GM18519 (cell line): ENCODE data around the gene KRTAP10-8.
"Not testable (repeated sequence)": the region's sequence is repeated elsewhere in the genome, so short reads cannot be mapped to it uniquely, and the experiment has no call there.

ENCODE experiments used
- ATAC-seq: cut with Tn5 transposase; IDR thresholded peaks from one replicate; pipeline ENCODE4 v1.9.1; 2021; ENCODE audit warnings: mild to moderate bottlenecking, moderate library complexity; ENCODE audit not compliant: unreplicated experiment, low FRiP score

Gene KRTAP10-8

DNA sequence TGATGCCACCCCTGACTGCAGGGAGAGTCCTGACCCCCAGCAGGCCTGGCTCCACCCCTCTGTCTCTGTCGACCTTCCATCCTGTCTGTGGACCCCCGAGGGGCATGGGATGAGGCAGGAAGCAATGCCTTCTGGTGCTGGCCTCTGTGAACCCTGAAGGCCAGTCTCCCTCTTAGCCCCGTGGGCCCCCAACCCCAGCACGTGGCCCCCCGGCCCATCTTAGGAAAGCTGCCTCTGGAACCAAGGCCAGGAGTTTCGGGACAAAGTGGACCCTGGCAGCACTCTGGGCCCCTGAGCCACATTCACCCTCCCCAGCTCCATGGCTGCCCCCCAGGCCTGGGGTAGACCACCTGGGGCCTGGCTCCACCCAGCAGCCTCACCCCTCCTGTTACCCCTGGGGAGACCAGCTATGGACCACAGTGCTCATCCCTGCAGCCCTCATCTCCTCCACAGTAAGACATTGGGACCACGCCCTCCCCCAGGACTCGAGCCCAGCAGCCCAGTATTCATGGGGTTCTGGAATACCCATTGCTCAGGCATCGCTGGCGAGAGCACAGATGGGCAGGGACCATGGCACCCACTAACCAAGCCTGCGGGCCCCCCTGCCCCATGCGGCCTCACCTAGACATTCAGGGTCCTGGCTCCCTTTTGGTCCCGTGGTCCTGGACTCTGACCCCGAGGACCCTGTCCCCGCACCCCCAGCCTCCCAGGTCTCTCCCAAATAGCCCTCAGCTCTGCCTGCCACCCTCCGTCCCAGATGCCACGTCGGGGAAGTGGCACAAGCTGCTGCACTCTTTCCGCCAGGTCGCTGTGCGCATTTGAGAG lies 26.8 kb downstream of the KRTAP10-8 start:
- not testable (repeated sequence) for ATAC-seq

DNA sequence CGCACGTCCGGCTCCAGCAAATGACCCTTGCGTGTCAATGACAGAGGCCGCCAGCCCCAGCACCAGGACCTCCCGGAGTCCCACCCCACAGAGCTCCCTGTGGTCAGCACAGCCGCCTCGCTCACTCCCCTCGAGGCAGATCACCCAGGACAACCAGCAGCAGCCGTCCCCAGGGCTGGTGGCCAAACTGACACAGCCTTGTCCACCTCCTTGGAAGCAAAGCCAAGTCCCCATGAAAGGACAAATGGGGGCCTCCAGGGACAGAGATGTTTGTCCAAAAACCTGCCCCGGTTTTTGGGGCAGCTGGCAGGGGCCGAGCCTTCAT lies 27.4 kb downstream of the KRTAP10-8 start:
- ATAC-seq: no peak

- ATAC-seq: no peak
Measured at GRCh38 chr21:44640761-44641160, 28.9 kb downstream of the KRTAP10-8 start.

DNA sequence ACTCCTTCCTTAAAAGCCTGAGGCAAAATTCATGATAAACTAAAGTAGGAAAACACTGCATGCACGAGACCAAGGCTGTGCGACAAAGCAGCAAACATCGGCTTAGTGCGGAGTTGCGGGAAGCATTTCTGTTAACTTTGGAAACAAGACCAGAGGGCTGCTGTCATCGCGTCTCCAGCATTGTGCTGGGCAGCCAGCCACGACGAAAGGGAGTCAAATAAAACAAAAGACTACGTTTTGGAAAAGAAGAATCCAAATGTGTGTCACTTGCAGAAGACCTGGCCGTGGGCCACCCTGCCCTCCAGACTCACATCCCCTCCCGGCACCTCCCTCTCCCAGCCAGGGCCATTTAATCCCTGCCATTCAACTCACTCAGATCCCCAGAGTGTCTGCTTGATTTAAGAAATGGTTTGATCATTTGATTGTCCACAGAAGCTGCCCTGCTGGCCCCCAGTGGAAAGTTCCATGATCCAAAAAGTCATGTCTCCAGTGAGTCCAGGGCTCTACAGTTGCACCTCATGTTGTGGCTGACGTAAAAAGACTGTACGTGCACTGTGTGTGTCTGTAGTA lies 31.9 kb downstream of the KRTAP10-8 start:
- ATAC-seq: no peak

GRCh38 chr21:44644878-44645277 lies 33.0 kb downstream of the KRTAP10-8 start:
- ATAC-seq: no peak

DNA sequence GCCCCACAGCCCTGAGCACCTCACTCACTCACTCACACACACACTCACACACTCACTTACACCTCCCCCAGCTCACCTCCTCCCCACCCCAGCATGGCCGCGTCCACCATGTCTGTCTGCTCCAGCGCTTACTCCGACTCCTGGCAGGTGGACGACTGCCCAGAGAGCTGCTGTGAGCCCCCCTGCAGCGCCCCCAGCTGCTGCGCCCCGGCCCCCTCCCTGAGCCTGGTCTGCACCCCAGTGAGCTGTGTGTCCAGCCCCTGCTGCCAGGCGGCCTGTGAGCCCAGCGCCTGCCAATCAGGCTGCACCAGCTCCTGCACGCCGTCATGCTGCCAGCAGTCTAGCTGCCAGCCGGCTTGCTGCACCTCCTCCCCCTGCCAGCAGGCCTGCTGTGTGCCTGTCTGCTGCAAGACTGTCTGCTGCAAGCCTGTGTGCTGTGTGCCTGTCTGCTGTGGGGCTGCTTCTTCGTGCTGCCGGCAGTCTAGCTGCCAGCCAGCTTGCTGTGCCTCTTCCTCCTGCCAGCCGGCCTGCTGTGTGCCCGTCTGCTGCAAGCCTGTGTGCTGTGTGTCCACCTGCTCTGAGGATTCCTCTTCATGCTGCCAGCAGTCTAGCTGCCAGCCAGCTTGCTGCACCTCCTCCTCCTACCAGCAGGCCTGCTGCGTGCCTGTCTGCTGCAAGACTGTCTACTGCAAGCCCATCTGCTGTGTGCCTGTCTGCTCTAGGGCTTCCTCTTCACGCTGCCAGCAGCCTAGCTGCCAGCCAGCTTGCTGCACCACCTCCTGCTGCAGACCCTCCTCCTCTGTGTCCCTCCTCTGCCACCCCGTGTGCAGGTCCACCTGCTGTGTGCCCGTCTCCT lies 34.7 kb downstream of the KRTAP10-8 start, which contains the start of gene KRTAP10-11:
Gene KRTAP10-11, plus strand, starts transcription at position 49 of the 856 bp plus-strand sequence. Its CDS starts 45 bp downstream, at position 94.
- ATAC-seq: not testable (repeated sequence)

- no peak for ATAC-seq
Measured at GRCh38 chr21:44647222-44647552, 35.3 kb downstream of the KRTAP10-8 start.

- no peak for ATAC-seq
Measured at GRCh38 chr21:44648557-44649311, 36.9 kb downstream of the KRTAP10-8 start.

- ATAC-seq: no peak
Measured at GRCh38 chr21:44649521-44650100, 37.7 kb downstream of the KRTAP10-8 start.

- no peak for ATAC-seq
Measured at GRCh38 chr21:44650265-44650972, 38.5 kb downstream of the KRTAP10-8 start.

DNA sequence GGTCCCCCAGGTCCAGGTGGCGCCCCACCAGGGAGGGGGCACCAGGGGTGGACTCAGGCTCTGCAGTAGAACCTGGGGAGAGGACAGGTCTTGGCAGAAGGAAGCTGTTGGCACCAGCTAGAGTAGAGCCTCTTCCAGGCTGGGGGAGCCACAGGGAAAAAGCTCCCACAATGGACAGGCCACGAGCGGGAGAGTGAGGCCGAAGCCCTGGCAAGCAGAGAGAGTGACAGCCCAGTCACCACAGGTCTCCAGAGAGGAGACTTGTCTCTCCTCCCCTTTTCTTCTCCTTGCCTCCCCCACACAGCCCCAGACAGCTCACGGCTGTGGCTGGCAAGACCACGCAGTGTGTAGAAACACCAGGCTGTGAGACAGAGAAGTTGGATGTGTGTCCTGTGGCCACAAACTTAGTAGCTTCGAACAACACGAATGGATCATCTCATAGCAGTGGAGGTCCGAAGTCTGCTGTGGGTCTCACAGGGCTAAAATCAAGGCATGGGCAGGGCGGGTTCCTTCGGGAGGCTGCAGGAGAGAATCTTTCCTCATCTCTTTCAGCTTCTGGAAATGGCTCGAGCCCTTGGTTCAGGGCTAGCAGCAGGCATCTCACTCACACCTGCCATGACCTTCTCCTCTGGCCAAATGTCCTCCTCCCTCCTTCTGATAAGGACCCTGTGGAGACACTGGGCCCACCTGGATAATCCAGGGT lies 39.2 kb downstream of the KRTAP10-8 start:
- ATAC-seq: no peak

DNA sequence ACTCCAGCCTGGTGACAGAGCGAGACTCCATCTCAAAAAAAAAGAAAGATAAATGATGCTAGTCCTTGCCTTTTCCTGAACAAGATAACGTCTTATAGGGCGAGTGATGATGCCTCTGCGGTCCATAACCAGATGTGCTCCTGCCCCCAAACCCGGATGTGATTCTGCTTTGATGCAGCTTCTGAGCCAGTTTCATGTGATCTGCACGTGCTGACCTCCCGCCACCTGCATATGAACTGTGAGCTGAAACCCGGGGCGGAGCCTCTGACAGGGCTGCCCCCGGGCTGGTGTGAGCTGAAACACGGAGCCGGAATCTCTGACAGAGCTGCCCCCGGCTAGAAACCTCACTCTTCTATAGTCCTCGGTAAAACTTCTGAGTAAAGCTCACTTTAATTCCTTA lies 41.2 kb downstream of the KRTAP10-8 start:
- ATAC-seq: no peak

GRCh38 chr21:44653656-44654575 lies 42.0 kb downstream of the KRTAP10-8 start:
- no peak for ATAC-seq

DNA sequence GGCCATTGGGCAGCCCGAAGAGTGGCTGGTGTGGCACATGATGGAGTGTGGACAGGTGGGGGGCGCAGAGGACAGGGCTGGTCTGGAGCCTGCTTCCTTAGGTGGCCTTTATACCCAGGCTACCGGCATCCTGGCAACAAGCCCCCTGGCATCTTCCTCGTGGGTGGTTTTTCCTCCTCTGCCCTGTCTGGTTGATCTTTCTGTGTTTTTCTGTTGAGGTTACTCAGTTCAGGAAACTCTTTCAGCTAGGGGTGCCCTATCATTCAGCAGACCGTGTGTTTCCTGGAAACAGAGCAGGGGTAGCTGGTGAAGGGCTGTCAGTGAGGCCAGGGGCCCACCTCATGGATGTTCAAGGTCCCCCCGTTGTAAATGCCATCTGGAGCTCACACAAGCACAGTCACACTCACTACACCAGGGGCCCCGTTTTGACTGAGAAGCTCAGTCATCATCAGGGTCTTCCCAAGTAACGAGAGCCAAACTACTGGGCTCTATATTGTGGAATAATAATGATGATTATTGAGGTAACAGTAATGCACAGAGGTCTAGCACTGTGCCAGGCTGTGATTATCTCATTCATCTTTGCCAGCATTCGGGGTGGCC lies 42.8 kb downstream of the KRTAP10-8 start, which contains the start of gene KRTAP12-4:
Gene KRTAP12-4, minus strand, starts transcription at position 84 of the 600 bp plus-strand sequence. Its CDS starts 45 bp downstream, at position 39.
- ATAC-seq: no peak

DNA sequence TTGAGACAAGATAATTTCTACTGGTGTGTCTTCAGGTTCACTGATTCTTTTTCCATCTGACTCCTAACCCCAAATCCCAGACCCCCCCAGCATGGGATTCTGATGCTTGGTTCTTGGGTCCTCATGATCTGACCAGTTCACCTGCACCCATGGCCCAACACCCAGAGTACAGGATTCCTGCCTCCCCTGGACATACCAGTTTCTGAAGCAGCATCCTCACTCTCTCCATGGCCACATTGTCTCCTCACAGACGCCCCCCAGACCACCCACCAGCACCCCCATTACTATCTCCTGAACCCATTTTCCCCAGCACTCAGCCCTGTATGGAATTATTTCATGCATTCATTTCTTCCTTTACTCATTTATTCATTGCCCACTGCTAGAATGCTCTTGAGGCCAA lies 45.0 kb downstream of the KRTAP10-8 start:
- ATAC-seq: no peak

GRCh38 chr21:44657635-44658540 lies 46.0 kb downstream of the KRTAP10-8 start, which contains the start of gene KRTAP12-3:
KRTAP12-3 (plus strand) TSS chr21:44657932; CDS start chr21:44657980, 48 bp downstream.
- no peak for ATAC-seq
